ENCODE results near the gene SPDYE8. TPM values are rescaled to one million over a fixed set of nuclear protein-coding genes. Genes with fewer than 3 reads are reported as not detected.
A peak's percentile ranks its signal among the peaks of the same experiment; 100 is the strongest.
"Not testable (repeated sequence)": the region's sequence is repeated elsewhere in the genome, so short reads cannot be mapped to it uniquely, and the experiment has no call there.

The SPDYE8 gene
- 0.24 TPM in 1 of 2 replicates, not detected in the other for total RNA-seq (2014; rRNA removed; shearing (Covaris generic))

- not testable (repeated sequence) for H3K36me3 ChIP-seq; H3K4me1 ChIP-seq (replicated peaks); H3K9me3 ChIP-seq (replicated peaks); DNase-seq (ENCODE audit: low read depth in 1 of 2, low spot score in 2 of 2); H3K27ac ChIP-seq; H3K4me3 ChIP-seq; H3K27me3 ChIP-seq (replicated peaks)
Observed at GRCh38 chr7:73029666-73030065, at the start of gene SPDYE8. Gene SPDYE8, minus strand, starts transcription at chr7:73029766. Its CDS starts 1,800 bp downstream, at chr7:73027966.

GRCh38 chr7:73057811-73058210 lies 28.2 kb upstream of the SPDYE8 start, which contains the start of gene SPDYE11:
Gene SPDYE11, minus strand, starts transcription at chr7:73057911. Its CDS starts 1,800 bp downstream, at chr7:73056111.
- H3K4me3 ChIP-seq; H3K27ac ChIP-seq; H3K9me3 ChIP-seq (replicated peaks); H3K27me3 ChIP-seq (replicated peaks); DNase-seq (ENCODE audit: low read depth in 1 of 2, low spot score in 2 of 2); H3K4me1 ChIP-seq (replicated peaks); H3K36me3 ChIP-seq: not testable (repeated sequence)

GRCh38 chr7:73006491-73006890 lies 23.1 kb downstream of the SPDYE8 start:
- not testable (repeated sequence) for H3K36me3 ChIP-seq; H3K27me3 ChIP-seq (replicated peaks); H3K9me3 ChIP-seq (replicated peaks); H3K4me1 ChIP-seq (replicated peaks); H3K27ac ChIP-seq; DNase-seq (ENCODE audit: low read depth in 1 of 2, low spot score in 2 of 2); H3K4me3 ChIP-seq

- DNase-seq (ENCODE audit: low read depth in 1 of 2, low spot score in 2 of 2), result peak; percentile 90 to 93
- H3K36me3 ChIP-seq; H3K27me3 ChIP-seq (replicated peaks); H3K9me3 ChIP-seq (replicated peaks); H3K4me1 ChIP-seq (replicated peaks): not testable (repeated sequence)
- Histone ChIP-seq H3K4me3 (peak overlapping the region; percentile 59), H3K27ac (peak overlapping the region; percentile 92)
Observed at GRCh38 chr7:73005693-73006447, 23.7 kb downstream of the SPDYE8 start.

GRCh38 chr7:73005356-73005692 lies 24.2 kb downstream of the SPDYE8 start:
- DNase-seq (ENCODE audit: low read depth in 1 of 2, low spot score in 2 of 2), result peak in 1 of 2 experiments; percentile 66
- Histone ChIP-seq H3K27ac (peak overlapping the region; percentile 92), H3K4me3 (peak overlapping the region; percentile 59)
- H3K9me3 ChIP-seq (replicated peaks); H3K27me3 ChIP-seq (replicated peaks); H3K36me3 ChIP-seq; H3K4me1 ChIP-seq (replicated peaks): not testable (repeated sequence)

GRCh38 chr7:72997887-72998468 lies 31.6 kb downstream of the SPDYE8 start:
- not testable (repeated sequence) for H3K36me3 ChIP-seq; DNase-seq (ENCODE audit: low read depth in 1 of 2, low spot score in 2 of 2); H3K4me3 ChIP-seq; H3K27me3 ChIP-seq (replicated peaks); H3K27ac ChIP-seq; H3K9me3 ChIP-seq (replicated peaks); H3K4me1 ChIP-seq (replicated peaks)

GRCh38 chr7:72997447-72997846 lies 32.1 kb downstream of the SPDYE8 start:
- H3K27ac ChIP-seq; DNase-seq (ENCODE audit: low read depth in 1 of 2, low spot score in 2 of 2): not testable (repeated sequence)

GRCh38 chr7:72995484-72995883 lies 34.1 kb downstream of the SPDYE8 start:
- not testable (repeated sequence) for H3K9me3 ChIP-seq (replicated peaks); H3K27me3 ChIP-seq (replicated peaks); H3K4me3 ChIP-seq; DNase-seq (ENCODE audit: low read depth in 1 of 2, low spot score in 2 of 2); H3K4me1 ChIP-seq (replicated peaks); H3K27ac ChIP-seq; H3K36me3 ChIP-seq

More at GRCh38 chr7:72997447-72997846, 32.1 kb downstream of the SPDYE8 start:
- not testable (repeated sequence) for H3K27me3 ChIP-seq (replicated peaks); H3K36me3 ChIP-seq; H3K9me3 ChIP-seq (replicated peaks); H3K4me3 ChIP-seq; H3K4me1 ChIP-seq (replicated peaks)

GRCh38 chr7:72990146-72990913 lies 39.2 kb downstream of the SPDYE8 start:
- not testable (repeated sequence) for H3K4me1 ChIP-seq (replicated peaks); H3K4me3 ChIP-seq; H3K36me3 ChIP-seq; H3K27me3 ChIP-seq (replicated peaks); H3K9me3 ChIP-seq (replicated peaks); H3K27ac ChIP-seq
- peak in 1 of 2 experiments; percentile 62 for DNase-seq (ENCODE audit: low read depth in 1 of 2, low spot score in 2 of 2)

- H3K4me3 ChIP-seq; H3K27me3 ChIP-seq (replicated peaks); H3K9me3 ChIP-seq (replicated peaks); H3K27ac ChIP-seq; H3K4me1 ChIP-seq (replicated peaks); H3K36me3 ChIP-seq; DNase-seq (ENCODE audit: low read depth in 1 of 2, low spot score in 2 of 2): not testable (repeated sequence)
Observed at GRCh38 chr7:72982084-72982483, 47.5 kb downstream of the SPDYE8 start.

GRCh38 chr7:72980382-72980781 lies 49.2 kb downstream of the SPDYE8 start:
- not testable (repeated sequence) for DNase-seq (ENCODE audit: low read depth in 1 of 2, low spot score in 2 of 2); H3K9me3 ChIP-seq (replicated peaks); H3K36me3 ChIP-seq; H3K27ac ChIP-seq; H3K27me3 ChIP-seq (replicated peaks); H3K4me3 ChIP-seq; H3K4me1 ChIP-seq (replicated peaks)

- not testable (repeated sequence) for H3K9me3 ChIP-seq (replicated peaks); H3K27ac ChIP-seq; H3K4me1 ChIP-seq (replicated peaks); H3K27me3 ChIP-seq (replicated peaks); H3K36me3 ChIP-seq; H3K4me3 ChIP-seq
- peak in 1 of 2 experiments; percentile 25 for DNase-seq (ENCODE audit: low read depth in 1 of 2, low spot score in 2 of 2)
Observed at GRCh38 chr7:72976434-72976833, 53.1 kb downstream of the SPDYE8 start.

- not testable (repeated sequence) for H3K4me1 ChIP-seq (replicated peaks); H3K27ac ChIP-seq; H3K9me3 ChIP-seq (replicated peaks); H3K36me3 ChIP-seq; H3K4me3 ChIP-seq; H3K27me3 ChIP-seq (replicated peaks)
- peak in 1 of 2 experiments; percentile 42 for DNase-seq (ENCODE audit: low read depth in 1 of 2, low spot score in 2 of 2)
Observed at GRCh38 chr7:72975656-72976286, 53.8 kb downstream of the SPDYE8 start.

- H3K4me1 ChIP-seq (replicated peaks); H3K9me3 ChIP-seq (replicated peaks); H3K27me3 ChIP-seq (replicated peaks); H3K27ac ChIP-seq; H3K4me3 ChIP-seq; H3K36me3 ChIP-seq; DNase-seq (ENCODE audit: low read depth in 1 of 2, low spot score in 2 of 2): not testable (repeated sequence)
Observed at GRCh38 chr7:72974781-72975180, 54.8 kb downstream of the SPDYE8 start.
